H9 (cell line): Measurements from ENCODE around the gene TXNDC11. TPM values are rescaled to one million over a fixed set of nuclear protein-coding genes. Genes with fewer than 3 reads are reported as not detected.

Experiments used
- DNase-seq: peaks from one replicate; pipeline ENCODE4 v3.0.0-alpha.2; 2017
- H2AFZ ChIP-seq: one replicate; pipeline ENCODE4 v1.6.1; 2013; ENCODE audit warnings: mild to moderate bottlenecking, low read length, control low read depth, moderate library complexity
- H2AK5ac ChIP-seq: 2 replicates; pipeline ENCODE4 v1.6.1; 2013; ENCODE audit warnings: low read length, control low read depth, mixed read lengths; ENCODE audit not compliant: insufficient read length
- H2BK120ac ChIP-seq: one replicate; pipeline ENCODE4 v1.6.1; 2013; ENCODE audit warnings: low read depth, mild to moderate bottlenecking, low read length, control low read depth, inconsistent platforms; ENCODE audit not compliant: poor library complexity, severe bottlenecking
- H2BK12ac ChIP-seq: 2 replicates; pipeline ENCODE4 v1.6.1; 2013; ENCODE audit warnings: low read length, control low read depth, mixed read lengths, low read depth; ENCODE audit not compliant: insufficient read length
- H2BK15ac ChIP-seq: 2 replicates; pipeline ENCODE4 v1.6.1; 2013; ENCODE audit warnings: low read depth, low read length, control low read depth
- H2BK20ac ChIP-seq: one replicate; pipeline ENCODE4 v1.6.1; 2013; ENCODE audit warnings: low read depth, mild to moderate bottlenecking, low read length, control low read depth, inconsistent platforms; ENCODE audit not compliant: poor library complexity, severe bottlenecking
- H2BK5ac ChIP-seq: 2 replicates; pipeline ENCODE4 v1.6.1; 2013; ENCODE audit warnings: low read length, control low read depth, mixed read lengths; ENCODE audit not compliant: insufficient read length
- H3K14ac ChIP-seq: 2 replicates; pipeline ENCODE4 v1.6.1; 2013; ENCODE audit warnings: low read length, control low read depth; ENCODE audit not compliant: insufficient read depth
- H3K18ac ChIP-seq: 2 replicates; pipeline ENCODE4 v1.6.1; 2013; ENCODE audit warnings: low read depth, mild to moderate bottlenecking, mixed read lengths, low read length, control low read depth; ENCODE audit not compliant: insufficient read length
- H3K23ac ChIP-seq: 2 replicates; pipeline ENCODE4 v1.6.1; 2013; ENCODE audit warnings: low read length, control low read depth, mixed read lengths, low read depth; ENCODE audit not compliant: insufficient read length
- H3K23me2 ChIP-seq: 2 replicates; pipeline ENCODE4 v1.6.1; 2013; ENCODE audit warnings: low read depth, mild to moderate bottlenecking, mixed read lengths, low read length, control low read depth; ENCODE audit not compliant: insufficient read length, poor library complexity, severe bottlenecking
- H3K27ac ChIP-seq: 2 replicates; pipeline ENCODE4 v1.5.1; 2013; ENCODE audit warnings: low read length, control low read depth, mixed read lengths, low read depth; ENCODE audit not compliant: insufficient read length
- H3K27me3 ChIP-seq: 2 replicates; pipeline ENCODE4 v1.6.1; 2013; ENCODE audit warnings: low read length, control low read depth, inconsistent platforms; ENCODE audit not compliant: insufficient read depth
- H3K4ac ChIP-seq: 2 replicates; pipeline ENCODE4 v1.6.1; 2013; ENCODE audit warnings: low read depth, mild to moderate bottlenecking, control low read depth, inconsistent platforms, low read length, moderate library complexity
- H3K4me1 ChIP-seq: 2 replicates; pipeline ENCODE4 v1.6.1; 2013; ENCODE audit warnings: low read length, control low read depth, inconsistent platforms; ENCODE audit not compliant: insufficient read depth
- H3K4me2 ChIP-seq: 2 replicates; pipeline ENCODE4 v1.6.1; 2013; ENCODE audit warnings: low read length, control low read depth, mixed read lengths; ENCODE audit not compliant: insufficient read length, insufficient read depth
- H3K56ac ChIP-seq: 2 replicates; pipeline ENCODE4 v1.6.1; 2013; ENCODE audit warnings: low read depth, mild to moderate bottlenecking, mixed read lengths, low read length, control low read depth; ENCODE audit not compliant: insufficient read length
- H3K79me1 ChIP-seq: 2 replicates; pipeline ENCODE4 v1.6.1; 2013; ENCODE audit warnings: low read depth, mild to moderate bottlenecking, moderate library complexity, low read length, control low read depth, inconsistent platforms; ENCODE audit not compliant: insufficient read depth, poor library complexity, severe bottlenecking
- H3K79me2 ChIP-seq: 2 replicates; pipeline ENCODE4 v1.6.1; 2013; ENCODE audit warnings: low read length, control low read depth, inconsistent platforms; ENCODE audit not compliant: insufficient read depth
- H3K9ac ChIP-seq: 2 replicates; pipeline ENCODE4 v1.6.1; 2013; ENCODE audit warnings: low read length, control low read depth, mixed read lengths; ENCODE audit not compliant: insufficient read length; ENCODE audit errors: extremely low read depth
- H3K9me3 ChIP-seq: one replicate; pipeline ENCODE4 v1.6.1; 2013; ENCODE audit warnings: low read depth, low read length, inconsistent platforms; ENCODE audit not compliant: control insufficient read depth
- H3T11ph ChIP-seq: one replicate; pipeline ENCODE4 v1.6.1; 2013; ENCODE audit warnings: mild to moderate bottlenecking, low read length, control low read depth, inconsistent platforms
- H4K20me1 ChIP-seq: one replicate; pipeline ENCODE4 v1.6.1; 2013; ENCODE audit not compliant: control insufficient read depth, insufficient read length, insufficient read depth
- H4K5ac ChIP-seq: 2 replicates; pipeline ENCODE4 v1.6.1; 2013; ENCODE audit warnings: low read depth, mild to moderate bottlenecking, mixed read lengths, low read length, control low read depth; ENCODE audit not compliant: insufficient read length
- H4K8ac ChIP-seq: replicated peaks from 2 replicates; pipeline ENCODE4 v1.6.1; 2013; ENCODE audit warnings: low read length, control low read depth, mixed read lengths, low read depth; ENCODE audit not compliant: insufficient read length
- H4K91ac ChIP-seq: 2 replicates; pipeline ENCODE4 v1.6.1; 2013; ENCODE audit warnings: low read depth, mild to moderate bottlenecking, moderate library complexity, mixed read lengths, low read length, control low read depth; ENCODE audit not compliant: insufficient read length
- H3K27ac Mint-ChIP-seq, 3 experiments: 2 replicates in 2 of 3; 3 replicates in 1 of 3; pipeline ENCODE4 v1.8.0; 2020 to 2021; ENCODE audit warnings: mixed read lengths in 3 of 3, mild to moderate bottlenecking in 1 of 3, moderate library complexity in 1 of 3
- H3K27me3 Mint-ChIP-seq: 2 replicates; pipeline ENCODE4 v1.8.0; 2021; ENCODE audit warnings: low read depth, mild to moderate bottlenecking, moderate library complexity, mixed read lengths
- H3K36me3 Mint-ChIP-seq, 3 experiments: 2 replicates in 2 of 3; 3 replicates in 1 of 3; pipeline ENCODE4 v1.8.0; 2020 to 2021; ENCODE audit warnings: low read depth in 3 of 3, mixed read lengths in 3 of 3; ENCODE audit not compliant: insufficient read depth in 1 of 3
- H3K4me1 Mint-ChIP-seq, 2 experiments: 2 replicates each; pipeline ENCODE4 v1.8.0; 2020; ENCODE audit warnings: mixed read lengths in 2 of 2
- H3K4me3 Mint-ChIP-seq, 2 experiments: 2 replicates in 1 of 2; 3 replicates in 1 of 2; pipeline ENCODE4 v1.8.0; 2020 to 2021; ENCODE audit warnings: mild to moderate bottlenecking in 2 of 2, mixed read lengths in 2 of 2, moderate library complexity in 1 of 2
- H3K9me3 Mint-ChIP-seq, 2 experiments: 2 replicates in 1 of 2; 3 replicates in 1 of 2; pipeline ENCODE4 v1.8.0; 2020; ENCODE audit warnings: mild to moderate bottlenecking in 2 of 2, mixed read lengths in 2 of 2, moderate library complexity in 1 of 2
- CTCF ChIP-seq: fragments of 200-600 bp; sonication (generic); conservative IDR thresholded peaks from 3 replicates; pipeline ENCODE4 v1.8.0; 2021; ENCODE audit warnings: antibody characterized with exemption, mild to moderate bottlenecking
- WGBS: extraction: QIAGEN DNeasy Blood & Tissue Kit; methylation state at CpG from one replicate; pipeline ENCODE4 v1.1.7; 2013; ENCODE audit warnings: missing lambda C conversion rate, low lambda C conversion rate, mixed read lengths; ENCODE audit not compliant: insufficient read length; ENCODE audit errors: extremely low coverage; 5-methylcytosine and 5-hydroxymethylcytosine counted together
- total RNA-seq: library from RNA; stranded (reverse); gene quantifications from 2 replicates; pipeline ENCODE4 v1.2.1, GENCODE V29; 2021

Gene TXNDC11
- total RNA-seq, 1 experiment from 2014 or later, result 12.2 TPM

- H2BK12ac ChIP-seq, result no peak overlapping the region
- no peak overlapping the region for H2BK15ac ChIP-seq
- TF ChIP-seq CTCF, result no peak
- H3K4me3 Mint-ChIP-seq, result no peak overlapping the region
- no peak overlapping the region for H3K14ac ChIP-seq
- H3T11ph ChIP-seq, result no peak overlapping the region
- H3K79me1 ChIP-seq, result no peaks in the 10 kb centered on the region
- no peak overlapping the region for H3K9ac ChIP-seq
- no peaks in the 10 kb centered on the region for H4K20me1 ChIP-seq
- no peak for DNase-seq
- H3K23me2 ChIP-seq, result peaks cover 3% of the 10 kb centered on the region
- no peak overlapping the region for H3K4me2 ChIP-seq
- no peaks in the 10 kb centered on the region for H3K36me3 Mint-ChIP-seq
- H2BK5ac ChIP-seq, result no peak overlapping the region
- no peak overlapping the region for H3K18ac ChIP-seq
- H2AFZ ChIP-seq, result no peak overlapping the region
- no peak overlapping the region for H4K5ac ChIP-seq
- no peaks in the 10 kb centered on the region; a peak in 1 of 5 replicates for H3K9me3 Mint-ChIP-seq
- H3K27ac Mint-ChIP-seq, result no peak overlapping the region
- no peak overlapping the region for H3K27ac ChIP-seq
- no peak overlapping the region for H2AK5ac ChIP-seq
- H4K8ac ChIP-seq, result no peak overlapping the region
- no peak overlapping the region for H2BK20ac ChIP-seq
- H3K27me3 ChIP-seq, result no peaks in the 10 kb centered on the region
- H3K4me1 ChIP-seq, result peaks cover 3% of the 10 kb centered on the region; the same call in 1 of the 2 replicates
- no peaks in the 10 kb centered on the region for H3K79me2 ChIP-seq
- no peak overlapping the region for H3K56ac ChIP-seq
- peaks cover 24 to 45% of the 10 kb centered on the region in 2 experiments for H3K4me1 Mint-ChIP-seq
- H3K9me3 ChIP-seq, result no peaks in the 10 kb centered on the region
- H2BK120ac ChIP-seq, result no peak overlapping the region
- no peak overlapping the region for H3K4ac ChIP-seq
- H4K91ac ChIP-seq, result no peak overlapping the region
- WGBS, result no CpG with 5 or more reads among the region's 6 CpGs
- no peak overlapping the region for H3K23ac ChIP-seq
- H3K27me3 Mint-ChIP-seq, result peaks cover 4% of the 10 kb centered on the region
These were observed 108.3 kb downstream of the TXNDC11 start for GRCh38 chr16:11634312-11634711.
